ENCODE results near the gene H2BK1.

Gene H2BK1

GRCh38 chr7:151185762-151186639, 24.3 kb downstream of the H2BK1 start:
- Histone ChIP-seq H3K27ac (no peak overlapping the region), H3K36me3 (ENCODE audit: insufficient read depth) (no peaks in the 10 kb centered on the region), H3K27me3 (ENCODE audit: insufficient read depth, low read depth) (peaks cover 53% of the 10 kb centered on the region), H3K4me2 (no peak overlapping the region), H3K4me3 (IDR thresholded peaks at IDR 0.05; ENCODE audit: insufficient read depth, low read depth, low read length) (no peak overlapping the region), H3K9ac (no peak overlapping the region), H3K4me1 (ENCODE audit: low read depth, poor library complexity, severe bottlenecking) (no peaks in the 10 kb centered on the region), H2AFZ (ENCODE audit: low read depth) (no peak overlapping the region), H4K20me1 (ENCODE audit: insufficient read depth) (no peaks in the 10 kb centered on the region), H3K79me2 (ENCODE audit: insufficient read depth, low read depth) (no peaks in the 10 kb centered on the region)
- no peak for TF ChIP-seq CTCF (conservative IDR thresholded peaks at IDR 0.05; ENCODE audit: low read depth, low read length)

- H2AFZ ChIP-seq (ENCODE audit: low read depth), result no peak overlapping the region
- no peak overlapping the region for H3K27ac ChIP-seq
- peaks cover 55% of the 10 kb centered on the region for H3K27me3 ChIP-seq (ENCODE audit: insufficient read depth, low read depth)
- TF ChIP-seq CTCF (conservative IDR thresholded peaks at IDR 0.05; ENCODE audit: low read depth, low read length), result no peak
- no peaks in the 10 kb centered on the region for H3K36me3 ChIP-seq (ENCODE audit: insufficient read depth)
- no peaks in the 10 kb centered on the region for H4K20me1 ChIP-seq (ENCODE audit: insufficient read depth)
- no peaks in the 10 kb centered on the region for H3K4me1 ChIP-seq (ENCODE audit: low read depth, poor library complexity, severe bottlenecking)
- no peak overlapping the region for H3K4me2 ChIP-seq
- no peak overlapping the region for H3K9ac ChIP-seq
- no peak overlapping the region for H3K4me3 ChIP-seq (IDR thresholded peaks at IDR 0.05; ENCODE audit: insufficient read depth, low read depth, low read length)
- no peaks in the 10 kb centered on the region for H3K79me2 ChIP-seq (ENCODE audit: insufficient read depth, low read depth)
Observed at GRCh38 chr7:151181011-151181431, 29.3 kb downstream of the H2BK1 start.

- Histone ChIP-seq H3K27ac (no peak overlapping the region), H4K20me1 (ENCODE audit: insufficient read depth) (no peaks in the 10 kb centered on the region), H3K27me3 (ENCODE audit: insufficient read depth, low read depth) (peaks cover 62% of the 10 kb centered on the region), H3K4me2 (no peak overlapping the region), H2AFZ (ENCODE audit: low read depth) (no peak overlapping the region), H3K36me3 (ENCODE audit: insufficient read depth) (no peaks in the 10 kb centered on the region), H3K4me1 (ENCODE audit: low read depth, poor library complexity, severe bottlenecking) (no peaks in the 10 kb centered on the region), H3K4me3 (IDR thresholded peaks at IDR 0.05; ENCODE audit: insufficient read depth, low read depth, low read length) (no peak overlapping the region), H3K79me2 (ENCODE audit: insufficient read depth, low read depth) (no peaks in the 10 kb centered on the region), H3K9ac (no peak overlapping the region)
- TF ChIP-seq CTCF (conservative IDR thresholded peaks at IDR 0.05; ENCODE audit: low read depth, low read length), result no peak
Observed at GRCh38 chr7:151179946-151180345, 30.3 kb downstream of the H2BK1 start.

GRCh38 chr7:151179287-151179860, 30.9 kb downstream of the H2BK1 start:
- Histone ChIP-seq H3K9ac (no peak overlapping the region), H3K27me3 (ENCODE audit: insufficient read depth, low read depth) (peaks cover 64% of the 10 kb centered on the region), H3K27ac (no peak overlapping the region), H3K4me3 (IDR thresholded peaks at IDR 0.05; ENCODE audit: insufficient read depth, low read depth, low read length) (no peak overlapping the region), H3K36me3 (ENCODE audit: insufficient read depth) (no peaks in the 10 kb centered on the region), H3K4me2 (no peak overlapping the region), H3K4me1 (ENCODE audit: low read depth, poor library complexity, severe bottlenecking) (no peaks in the 10 kb centered on the region), H2AFZ (ENCODE audit: low read depth) (no peak overlapping the region), H4K20me1 (ENCODE audit: insufficient read depth) (no peaks in the 10 kb centered on the region), H3K79me2 (ENCODE audit: insufficient read depth, low read depth) (no peaks in the 10 kb centered on the region)
- TF ChIP-seq CTCF (conservative IDR thresholded peaks at IDR 0.05; ENCODE audit: low read depth, low read length), result no peak
